A673 (cell line): Measurements from ENCODE around the gene GRIN2D. TPM values are rescaled to one million over a fixed set of nuclear protein-coding genes. Genes with fewer than 3 reads are reported as not detected.
"Not testable (repeated sequence)": the region's sequence is repeated elsewhere in the genome, so short reads cannot be mapped to it uniquely, and the experiment has no call there.

ENCODE experiments used
- BruUV-seq: library from RNA; stranded (reverse); fragments of 400-500 nt; replicated peaks from 2 replicates; lab custom pipeline; 2021; lab: Mats Ljungman, UMichigan
- CTCF ChIA-PET: fragments of 300-600 bp; sonication (Branson Sonifier 250); formaldehyde crosslinking; loops from one replicate; lab custom pipeline; 2022; ENCODE audit warnings: antibody characterized with exemption; lab: Charles Lee
- POLR2A ChIA-PET: fragments of 300-600 bp; sonication (Branson Sonifier 250); formaldehyde crosslinking; loops from one replicate; lab custom pipeline; 2022; ENCODE audit warnings: antibody characterized with exemption; ENCODE audit not compliant: low non-redundant PET; lab: Charles Lee
- DNase-seq: peaks from one replicate; pipeline ENCODE4 v3.0.0-alpha.2; 2015; ENCODE audit warnings: low spot score
- H3K27ac ChIP-seq: fragments of 200-600 bp; sonication (generic); 2 replicates; pipeline ENCODE4 v1.5.1; 2016; ENCODE audit warnings: mixed run types, low read depth, mild to moderate bottlenecking, mixed read lengths, antibody characterized with exemption, low read length; ENCODE audit not compliant: poor library complexity, severe bottlenecking
- H3K27me3 ChIP-seq: fragments of 200-600 bp; sonication (generic); replicated peaks from 2 replicates; pipeline ENCODE4 v1.6.1; 2017; ENCODE audit warnings: mixed run types, low read depth, mild to moderate bottlenecking, mixed read lengths, antibody characterized with exemption, low read length; ENCODE audit not compliant: insufficient read depth, poor library complexity
- H3K36me3 ChIP-seq: fragments of 200-600 bp; sonication (generic); 2 replicates; pipeline ENCODE4 v1.6.1; 2016; ENCODE audit warnings: mixed run types, mild to moderate bottlenecking, mixed read lengths, antibody characterized with exemption, low read length; ENCODE audit not compliant: insufficient read depth, poor library complexity, severe bottlenecking
- H3K4me1 ChIP-seq: fragments of 200-600 bp; sonication (generic); 2 replicates; pipeline ENCODE4 v1.6.1; 2017; ENCODE audit warnings: mixed run types, mild to moderate bottlenecking, mixed read lengths, antibody characterized with exemption, low read length; ENCODE audit not compliant: insufficient read depth, poor library complexity, severe bottlenecking
- H3K4me3 ChIP-seq: fragments of 200-600 bp; sonication (generic); 2 replicates; pipeline ENCODE4 v1.5.1; 2016; ENCODE audit warnings: low read depth, mixed run types, mild to moderate bottlenecking, mixed read lengths, low read length; ENCODE audit not compliant: poor library complexity, severe bottlenecking
- H3K9me3 ChIP-seq: fragments of 200-600 bp; sonication (generic); 2 replicates; pipeline ENCODE4 v1.6.1; 2016; ENCODE audit warnings: mixed run types, low read depth, mild to moderate bottlenecking, mixed read lengths, antibody characterized with exemption, low read length; ENCODE audit not compliant: poor library complexity, severe bottlenecking
- CTCF ChIP-seq: fragments of 300-800, 200-600 bp; sonication (generic); conservative IDR thresholded peaks from 2 replicates; pipeline ENCODE4 v1.5.1; 2017; ENCODE audit warnings: low read depth, mild to moderate bottlenecking, antibody characterized with exemption, low read length, moderate library complexity, mixed read lengths
- EZH2 ChIP-seq: fragments of 200-600 bp; sonication (generic); IDR thresholded peaks from 2 replicates; pipeline ENCODE4 v1.6.1; 2017; ENCODE audit warnings: borderline replicate concordance, low read depth, mild to moderate bottlenecking, mixed read lengths, antibody characterized with exemption, low read length; ENCODE audit not compliant: poor library complexity, severe bottlenecking
- intact Hi-C: fragments of 100-400 bp; cut with micrococcal nuclease; formaldehyde crosslinking; loops from one replicate; pipeline ENCODE4 v1.10.0; 2022; ENCODE audit not compliant: unreplicated experiment
- total RNA-seq: library from RNA; stranded (reverse); gene quantifications from 2 replicates; pipeline ENCODE4 v1.2.3, GENCODE V29; 2021

GRIN2D gene
- total RNA-seq, 1 experiment from 2014 or later: 10.4 TPM

GRCh38 chr19:48391100-48392005, 2.1 kb upstream of the GRIN2D start, which contains the start of gene KDELR1:
Gene KDELR1 (minus strand): TSS chr19:48391551. CDS start chr19:48391358, 193 bp downstream.
- intact Hi-C loops: loop anchor here (5.0 kb wide), 1 partner anchor 56 kb away; the partner anchor contains the start of gene GRWD1
- Histone ChIP-seq H3K27me3 (no peaks in the 10 kb centered on the region), H3K4me1 (peaks cover 40% of the 10 kb centered on the region), H3K36me3 (peaks cover 29% of the 10 kb centered on the region), H3K27ac (peak within 1 kb of the TSS; percentile 91), H3K9me3 (no peaks in the 10 kb centered on the region), H3K4me3 (peak within 1 kb of the TSS; percentile 100)
- BruUV-seq: TSS peak; percentile 37
- ChIA-PET POLR2A (interaction anchor here (0.6 kb wide), 1 partner anchor 47 kb away, joined by 3 read pairs; no protein-coding TSS in a partner anchor), CTCF (interaction anchor here (0.6 to 2.0 kb wide), 16 partner anchors 19 to 603 kb away, joined by 3 to 15 read pairs (median 4); partner anchors contain the start of genes RUVBL2, SYNGR4 and TMEM143)
- TF ChIP-seq EZH2 (no peak), CTCF (peak; percentile 96)
- peak; percentile 79 for DNase-seq

GRCh38 chr19:48392006-48392344, 1.5 kb upstream of the GRIN2D start:
- H3K27me3 ChIP-seq, H3K4me3 ChIP-seq, DNase-seq, BruUV-seq, H3K9me3 ChIP-seq: not testable (repeated sequence)
- intact Hi-C loops: loop anchor here (5.0 kb wide), 1 partner anchor 55 kb away; the partner anchor contains the start of gene GRWD1
- POLR2A ChIA-PET: interaction anchor here (0.6 kb wide), 1 partner anchor 47 kb away, joined by 3 read pairs; no protein-coding TSS in a partner anchor
- H3K4me1 ChIP-seq: peaks cover 46% of the 10 kb centered on the region
- H3K27ac ChIP-seq: peak overlapping the region; percentile 91
- CTCF ChIA-PET: interaction anchor here (0.6 to 2.0 kb wide), 15 partner anchors 20 to 602 kb away, joined by 3 to 15 read pairs (median 4); partner anchors contain the start of genes RUVBL2, SYNGR4 and TMEM143
- peaks cover 24% of the 10 kb centered on the region for H3K36me3 ChIP-seq

DNA sequence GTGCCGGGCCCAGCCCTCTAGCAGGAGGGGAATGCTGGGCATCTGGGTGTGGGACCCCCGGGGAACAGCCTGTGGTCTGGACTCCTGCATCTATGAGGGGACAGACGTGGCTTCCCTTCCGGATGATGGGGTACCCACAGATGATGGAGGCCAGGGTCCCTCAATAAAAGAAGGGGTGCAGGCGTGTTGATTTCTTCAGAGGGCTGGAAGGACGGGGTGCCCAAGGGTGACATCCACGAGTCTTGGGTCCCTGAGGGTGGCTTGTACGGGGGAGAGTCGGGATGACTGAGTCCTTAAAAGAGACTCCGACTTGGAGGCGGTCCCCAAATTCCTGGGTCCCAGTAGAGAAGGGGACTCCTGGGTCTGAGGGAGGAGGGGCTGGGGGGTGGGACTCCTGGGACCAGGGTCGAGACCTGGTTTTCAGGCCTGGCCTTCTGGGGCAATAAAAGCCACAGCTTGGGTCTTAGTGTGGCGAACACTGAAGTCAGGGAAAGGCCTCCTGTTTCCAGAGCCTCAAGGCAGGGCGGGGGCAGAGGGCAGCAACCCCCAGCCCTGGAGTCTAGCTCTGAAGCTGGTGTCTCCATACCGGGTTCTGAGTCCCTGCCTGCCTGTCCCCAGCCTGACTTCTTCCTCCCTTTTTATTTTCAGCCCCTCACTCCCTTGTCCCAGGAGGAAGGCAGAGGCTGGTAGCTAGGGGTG, 459 bp upstream of the GRIN2D start:
- H3K9me3 ChIP-seq: no peaks in the 10 kb centered on the region
- no peak for DNase-seq
- H3K4me1 ChIP-seq: peaks cover 56% of the 10 kb centered on the region
- peak overlapping the region; percentile 68 for H3K27ac ChIP-seq
- H3K4me3 ChIP-seq: peak overlapping the region; percentile 57
- TF ChIP-seq CTCF (no peak), EZH2 (no peak)
- H3K27me3 ChIP-seq: no peaks in the 10 kb centered on the region
- ChIA-PET CTCF (interaction anchor here (0.7 to 1.1 kb wide), 2 partner anchors 73 to 195 kb away, joined by 3 read pairs; no protein-coding TSS in a partner anchor), POLR2A (no interaction called here)
- BruUV-seq: no TSS peak
- intact Hi-C loops: loop anchor here (5.0 kb wide), 1 partner anchor 54 kb away; the partner anchor contains the start of gene GRWD1
- peaks cover 13% of the 10 kb centered on the region for H3K36me3 ChIP-seq
